ENCODE data around the gene ARID1B.
"Not testable (repeated sequence)": the region's sequence is repeated elsewhere in the genome, so short reads cannot be mapped to it uniquely, and the experiment has no call there.

Gene ARID1B

DNA sequence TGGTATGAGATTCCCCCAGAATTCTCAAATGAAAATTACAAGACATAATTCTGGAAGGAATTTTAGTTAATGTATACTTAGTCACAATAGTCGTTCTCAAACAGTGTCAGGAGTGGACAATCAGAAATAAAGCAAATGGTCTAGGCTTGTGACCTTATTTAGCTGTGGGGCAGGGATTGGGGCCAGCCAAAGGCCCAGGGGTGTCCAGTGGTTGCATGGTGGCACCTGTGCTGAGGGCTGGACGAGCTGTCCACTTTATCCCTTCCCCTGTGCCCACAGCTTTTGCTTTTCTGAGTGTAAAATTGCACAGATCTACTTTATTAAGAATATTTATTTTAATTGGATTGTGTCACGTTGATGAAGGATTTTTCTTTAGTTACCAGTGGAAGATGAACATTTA, 195.0 kb downstream of the ARID1B start:
- no peak for DNase-seq

DNA sequence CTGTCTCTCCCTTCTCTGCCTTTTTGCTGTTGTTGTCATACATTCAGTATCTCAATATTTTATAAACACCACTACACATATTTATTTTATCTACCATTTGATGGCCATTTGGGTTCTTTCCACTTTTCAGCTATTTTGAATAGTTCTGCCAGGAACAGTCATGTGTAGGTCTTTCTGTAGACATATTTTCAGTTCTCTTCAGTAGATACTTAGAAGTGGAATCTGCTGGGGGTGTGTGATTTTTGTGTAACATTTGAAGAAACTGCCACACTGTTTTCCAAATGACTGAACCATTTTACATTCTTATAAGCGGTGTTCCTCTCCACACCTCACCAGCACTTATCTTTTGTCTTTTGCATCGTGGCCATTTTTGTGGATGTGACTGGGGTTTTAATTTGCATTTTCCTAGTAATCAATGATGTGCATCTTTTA, 197.7 kb downstream of the ARID1B start:
- no peak for DNase-seq

DNA sequence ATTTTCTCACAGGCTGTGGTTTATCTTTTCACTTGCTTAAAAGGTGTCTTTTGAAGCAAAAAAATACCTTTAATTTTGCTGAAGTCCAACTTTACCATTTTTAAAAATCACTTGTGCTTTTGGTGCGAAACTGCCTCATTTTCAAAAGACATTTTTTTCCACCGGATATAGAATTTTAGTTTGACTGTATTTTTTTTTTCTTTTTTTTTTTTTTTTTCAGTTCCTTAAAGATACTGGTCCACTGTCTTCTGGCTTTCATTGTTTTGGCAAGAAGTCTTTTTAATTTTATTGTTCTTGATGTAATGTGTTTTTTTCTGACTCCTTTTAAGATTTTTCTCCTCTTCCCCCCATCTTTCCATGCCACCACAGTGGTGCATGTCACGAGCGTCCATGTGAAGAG, 198.2 kb downstream of the ARID1B start:
- no peak for DNase-seq

DNA sequence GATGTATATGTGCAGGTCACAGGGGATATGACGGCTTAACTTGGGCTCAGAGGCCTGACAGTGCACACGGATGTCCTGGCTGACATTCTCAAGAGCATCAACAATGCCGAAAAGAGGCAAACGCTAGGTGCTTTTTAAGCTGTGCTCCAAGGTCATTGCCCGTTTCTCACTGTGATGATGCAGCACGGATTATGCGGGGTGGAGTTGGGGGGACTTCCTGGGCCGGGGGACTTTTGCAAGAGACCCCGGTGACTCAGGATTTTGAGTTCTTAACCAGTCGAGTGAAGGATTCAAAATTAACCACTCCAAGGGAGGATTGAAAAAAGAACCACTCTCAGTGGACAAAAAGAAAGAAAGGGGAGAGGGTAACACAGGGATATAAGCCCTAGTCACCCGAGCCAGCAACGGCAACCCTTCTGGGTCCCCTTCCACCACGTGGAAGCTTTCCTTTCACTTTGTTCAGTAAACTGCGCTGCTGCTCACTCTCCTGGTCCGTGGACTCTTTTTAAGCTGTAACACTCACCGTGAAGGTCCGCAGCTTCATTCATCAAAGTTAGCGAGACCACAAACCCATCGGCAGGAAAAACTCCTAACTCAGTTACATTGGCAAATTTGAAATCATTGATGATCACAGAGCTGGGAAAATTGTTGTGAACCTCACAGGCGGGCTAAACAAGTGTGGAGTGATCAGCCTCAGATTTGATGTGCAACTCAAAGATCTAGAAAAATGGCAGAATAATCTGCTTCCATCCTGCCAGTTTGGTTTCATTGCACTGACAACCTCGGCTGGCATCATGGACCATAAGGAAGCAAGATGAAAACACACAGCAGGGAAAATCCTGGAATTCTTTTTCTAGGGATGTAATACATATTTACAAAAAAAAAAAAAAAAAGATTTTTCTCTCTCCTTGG, 199.3 kb downstream of the ARID1B start:
- no peak for DNase-seq

DNA sequence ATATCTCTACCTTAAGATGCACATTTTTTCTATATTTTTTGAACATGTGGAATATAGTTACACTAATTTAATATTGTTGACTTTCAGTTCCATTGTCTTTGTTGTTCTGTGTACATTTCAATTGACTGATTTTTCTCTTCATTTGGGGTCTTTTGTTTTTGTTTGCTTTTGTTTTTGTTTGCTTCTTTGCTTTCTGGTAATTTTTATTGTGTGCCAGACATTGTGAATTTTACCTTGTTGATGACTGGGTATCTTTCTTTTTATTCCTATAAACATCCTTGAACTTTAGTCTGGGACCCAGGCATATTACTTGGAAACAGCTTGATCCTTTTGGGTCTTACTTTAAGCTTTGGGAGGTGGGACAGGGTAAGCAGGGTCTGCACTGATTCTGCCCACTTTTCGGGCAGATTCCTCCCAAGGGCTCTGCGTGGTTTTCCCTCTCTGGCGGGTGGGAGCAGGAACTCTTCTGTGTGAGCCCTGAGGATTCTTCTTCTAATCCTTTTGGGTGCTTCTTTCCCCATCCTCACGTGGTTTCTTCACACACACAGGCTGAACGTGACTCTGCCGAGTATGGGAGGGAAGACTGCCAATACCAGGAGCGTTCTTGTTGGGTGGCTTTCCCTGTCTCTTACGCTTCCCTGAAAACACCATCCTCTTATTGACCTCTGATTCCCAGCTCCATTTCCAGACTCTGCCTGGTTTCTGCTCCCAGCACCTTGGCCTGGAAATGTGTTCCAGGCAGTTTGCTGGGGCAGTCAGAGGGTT, 200.5 kb downstream of the ARID1B start:
- DNase-seq = no peak

DNA sequence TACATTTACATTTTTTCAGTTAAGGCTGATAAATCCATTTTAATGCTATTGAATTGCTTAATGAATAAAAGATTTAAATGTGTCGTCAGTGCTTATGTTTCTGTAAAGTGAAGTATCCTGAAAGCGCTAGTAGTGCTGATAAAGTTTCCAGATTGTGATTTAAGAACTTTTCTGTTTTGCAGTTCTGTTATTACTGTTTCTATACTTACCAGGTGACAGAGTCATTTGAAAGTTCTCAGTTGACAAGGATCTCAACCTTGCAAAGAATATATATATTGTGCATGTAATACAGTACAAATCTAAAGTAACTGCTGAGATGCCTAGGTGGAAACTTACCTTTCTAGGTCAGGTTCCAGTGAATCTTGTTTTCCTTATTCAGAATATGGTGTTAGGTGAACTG, 201.8 kb downstream of the ARID1B start:
- DNase-seq = no peak

DNA sequence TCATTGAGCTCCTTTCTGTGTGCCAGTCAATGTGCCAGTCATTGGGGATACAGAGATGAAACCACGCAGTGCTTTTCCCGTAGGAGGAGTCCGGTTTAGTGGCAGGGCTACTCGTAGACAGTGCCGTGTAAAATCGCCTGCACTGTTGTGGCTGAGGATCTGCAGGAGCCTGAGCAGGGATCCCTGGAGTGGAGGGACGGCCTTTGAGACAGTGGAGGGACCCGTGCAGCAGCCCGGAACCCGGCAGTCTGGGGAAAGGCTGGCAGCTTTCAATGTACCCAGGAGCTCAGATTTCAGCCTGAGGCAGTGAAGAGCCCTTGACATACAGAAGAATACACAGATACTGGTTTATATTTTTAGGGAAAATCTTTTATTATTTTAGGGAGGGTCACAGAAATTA, 203.3 kb downstream of the ARID1B start:
- DNase-seq = no peak

DNA sequence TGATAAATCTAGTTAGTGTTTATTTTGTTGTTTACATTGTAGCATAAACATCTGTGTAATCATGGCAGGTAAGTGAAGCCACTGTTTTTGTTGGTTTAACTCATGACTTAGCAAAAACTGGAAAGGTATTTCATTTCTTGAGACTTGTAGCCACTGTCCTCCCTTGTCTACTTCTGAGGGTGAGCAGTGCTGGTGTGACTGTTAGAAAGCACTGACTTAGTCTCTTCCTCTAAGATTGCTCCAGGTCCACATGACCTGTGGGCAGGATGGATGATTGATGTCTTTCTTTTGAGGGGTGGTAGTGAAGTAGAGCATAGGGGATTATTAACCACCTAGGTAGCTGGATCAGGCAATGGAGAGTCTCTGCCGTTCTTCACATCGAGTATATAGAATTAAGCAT, 203.8 kb downstream of the ARID1B start:
- no peak for DNase-seq

DNA sequence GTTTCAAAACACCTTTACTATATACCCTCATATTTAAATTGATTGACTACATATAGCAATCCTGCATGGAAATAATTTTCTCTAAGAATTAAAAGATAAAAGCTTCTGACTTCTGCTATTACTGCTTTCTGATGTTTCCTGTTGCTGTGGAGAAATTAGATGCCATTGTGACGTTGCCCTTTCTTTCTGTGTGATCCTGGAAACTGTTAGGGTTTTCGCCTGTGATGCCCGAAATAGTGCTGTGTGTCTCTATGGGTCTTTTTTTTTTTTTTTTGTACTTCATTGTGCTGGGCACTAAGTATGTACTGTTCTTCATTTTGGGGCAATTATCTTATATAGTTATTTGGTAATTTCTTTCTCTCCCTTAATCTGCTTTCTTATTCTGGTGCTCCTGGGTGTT, 205.0 kb downstream of the ARID1B start:
- DNase-seq = no peak

DNA sequence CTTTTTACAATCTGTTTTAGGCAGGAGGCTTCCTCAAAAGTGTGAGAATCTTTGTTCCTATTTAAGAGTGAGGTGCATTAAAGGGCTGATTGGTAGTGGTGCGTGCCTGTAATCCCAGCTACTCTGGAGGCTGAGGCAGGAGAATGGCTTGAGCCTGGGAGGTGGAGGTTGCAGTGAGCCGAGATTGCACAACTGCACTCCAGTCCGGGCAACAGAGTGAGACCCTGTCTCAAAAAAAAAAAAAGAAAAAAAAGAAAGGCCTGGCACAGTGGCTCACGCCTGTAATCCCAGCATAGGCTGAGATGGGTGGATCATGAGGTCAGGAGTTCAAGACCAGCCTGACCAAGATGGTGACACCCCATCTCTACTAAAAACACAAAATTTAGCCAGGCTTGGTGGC, 205.7 kb downstream of the ARID1B start:
- DNase-seq = not testable (repeated sequence)

DNA sequence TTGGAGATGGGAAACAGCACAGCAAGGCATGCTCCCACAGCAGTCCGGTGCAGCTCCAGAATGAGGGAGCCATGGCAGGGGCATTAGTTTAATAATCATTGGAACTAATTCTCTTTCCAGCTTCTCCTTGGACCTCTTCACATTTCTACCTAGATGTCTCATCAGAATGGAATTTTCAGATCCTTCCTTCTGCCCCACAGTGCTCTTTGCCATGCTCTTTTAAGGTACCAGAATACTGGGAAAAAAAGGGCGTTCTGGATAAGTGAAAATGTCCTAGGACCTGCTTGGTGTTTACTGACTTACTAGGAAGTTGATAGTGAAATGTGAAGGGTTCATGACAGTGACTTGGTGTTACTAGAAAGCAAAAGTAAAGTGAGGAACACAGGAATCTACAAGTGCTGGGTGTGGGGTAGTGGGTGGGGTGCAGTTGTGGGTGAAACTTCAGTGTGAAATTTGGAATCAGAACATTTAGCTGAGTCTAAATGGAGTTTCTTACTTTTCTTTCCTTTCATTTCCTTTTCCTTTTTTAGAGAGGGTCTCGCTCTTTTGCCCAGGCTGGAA, 207.1 kb downstream of the ARID1B start:
- no peak for DNase-seq

DNA sequence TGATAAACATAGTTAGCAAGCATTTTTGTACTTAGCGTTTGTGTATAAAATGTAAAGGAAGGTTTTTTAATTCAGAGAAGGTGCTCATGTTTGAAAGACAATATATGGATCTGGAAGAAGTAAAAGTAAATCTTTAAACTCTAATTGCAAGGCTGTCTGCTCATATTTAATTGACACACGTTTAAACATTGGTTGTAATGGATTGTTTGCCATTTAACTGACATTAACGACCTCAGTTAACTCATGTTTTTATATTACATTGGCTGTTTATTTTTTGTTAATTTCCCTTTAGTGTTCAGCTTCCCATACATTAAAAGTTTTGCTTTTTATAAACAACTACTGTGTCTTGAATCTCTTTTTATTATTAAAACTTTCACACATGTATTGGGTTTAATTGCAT, 208.1 kb downstream of the ARID1B start:
- DNase-seq = no peak

DNA sequence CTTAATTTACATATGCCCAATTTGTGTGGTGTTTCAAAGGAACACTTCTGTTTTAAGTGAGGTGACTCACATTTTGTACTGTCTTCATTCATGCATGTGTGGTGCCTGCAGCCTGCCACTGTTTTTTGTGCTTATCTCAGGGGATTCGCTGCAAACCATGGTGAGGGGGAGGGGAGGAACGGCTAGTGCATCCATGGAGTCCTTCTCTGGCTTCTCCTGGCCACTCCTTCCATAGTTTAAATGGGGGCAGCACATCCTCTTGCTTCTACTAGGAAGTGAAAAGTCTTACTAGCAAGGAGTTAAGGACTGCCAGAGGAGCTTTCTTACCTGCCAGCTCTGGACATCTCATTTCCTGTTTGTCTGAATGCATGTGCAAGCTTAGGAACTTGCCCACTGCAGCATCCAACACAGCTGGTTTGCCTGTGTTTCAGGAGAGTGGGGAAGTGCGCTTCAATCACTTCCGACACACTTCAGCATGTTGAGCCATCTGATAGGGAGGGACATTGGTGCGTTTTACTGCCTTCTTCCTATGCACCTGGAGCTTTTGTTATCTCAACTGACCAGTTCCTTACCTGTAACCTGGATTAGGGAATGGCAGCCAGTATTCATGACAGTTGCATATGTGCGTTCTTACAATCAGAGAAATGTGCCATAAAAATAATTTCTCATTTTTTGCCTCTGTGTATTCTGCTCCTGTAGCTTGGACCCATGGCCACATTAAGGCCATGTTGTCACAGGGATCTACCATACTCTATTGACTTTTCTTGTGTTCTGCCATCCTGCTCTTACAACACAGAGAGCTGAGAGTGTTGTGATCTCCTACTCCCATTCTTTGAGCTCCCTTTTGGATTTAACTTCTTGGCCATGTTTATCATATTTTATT, 211.3 kb downstream of the ARID1B start:
- no peak for DNase-seq

DNA sequence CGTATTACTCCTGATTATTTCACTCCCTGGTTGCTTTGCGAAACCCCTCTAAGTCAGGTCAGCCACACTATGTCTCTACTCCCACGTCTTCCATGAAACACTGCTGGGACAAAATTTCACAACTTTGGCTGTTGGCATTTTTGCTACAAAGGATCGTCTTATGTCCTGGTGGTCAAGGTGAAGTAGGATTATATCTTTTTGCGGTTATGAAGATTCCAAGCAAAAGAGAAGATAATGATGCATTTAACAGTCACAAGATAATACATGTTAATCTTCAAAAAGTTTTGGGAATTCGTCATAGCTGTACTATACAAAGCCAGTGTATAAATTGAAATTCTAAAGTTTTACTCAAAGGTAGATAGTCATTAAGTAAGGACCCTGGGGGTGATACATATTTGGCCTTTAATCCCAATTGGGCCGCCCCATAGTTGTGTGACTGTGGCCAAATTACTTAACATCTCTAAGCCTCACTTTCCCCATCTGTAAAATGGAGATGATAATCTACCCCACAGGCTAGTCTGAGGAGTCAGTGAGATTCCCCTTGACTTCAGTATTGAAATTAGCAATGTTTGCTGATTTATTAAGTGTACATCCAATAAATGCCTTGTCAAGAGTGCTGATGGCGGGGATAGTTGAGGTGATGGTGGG, 212.1 kb downstream of the ARID1B start:
- no peak for DNase-seq

DNA sequence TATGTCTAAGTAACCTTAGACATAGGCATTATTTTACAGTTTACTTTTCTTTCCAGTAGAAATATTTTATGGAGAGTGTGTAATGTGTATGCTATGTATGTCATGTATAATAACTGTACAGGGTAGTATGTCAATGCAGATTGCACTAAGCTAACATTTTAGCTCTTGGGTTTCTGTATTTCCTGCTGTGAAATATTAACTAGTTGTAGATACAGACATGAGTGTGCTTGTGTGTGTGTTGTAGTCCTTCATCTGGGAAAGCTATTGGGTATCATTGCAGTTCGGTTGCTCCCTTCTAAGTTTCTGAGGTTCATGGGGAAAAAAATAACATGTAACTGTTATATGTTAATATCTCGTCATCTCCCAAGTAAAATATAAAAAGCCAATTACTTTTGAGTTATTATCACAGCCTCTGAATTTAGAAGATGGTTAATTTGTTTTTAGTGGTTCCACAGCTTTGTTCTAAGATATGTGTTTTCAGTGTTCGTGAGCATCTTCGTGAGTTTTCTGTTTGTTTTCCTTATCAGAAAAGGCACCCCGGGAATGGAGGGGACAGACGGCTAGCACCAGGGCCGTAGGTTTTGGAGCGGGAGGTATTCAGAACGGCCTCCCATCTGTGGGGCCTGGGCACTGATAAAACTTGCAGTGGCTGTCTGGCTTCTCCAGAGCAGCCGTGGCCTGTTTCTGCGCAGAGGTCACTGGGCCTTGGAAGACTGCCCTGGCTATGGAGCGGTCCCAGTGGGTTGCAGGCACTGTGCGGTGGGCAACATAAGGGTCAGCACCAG, 215.0 kb downstream of the ARID1B start:
- DNase-seq = no peak

DNA sequence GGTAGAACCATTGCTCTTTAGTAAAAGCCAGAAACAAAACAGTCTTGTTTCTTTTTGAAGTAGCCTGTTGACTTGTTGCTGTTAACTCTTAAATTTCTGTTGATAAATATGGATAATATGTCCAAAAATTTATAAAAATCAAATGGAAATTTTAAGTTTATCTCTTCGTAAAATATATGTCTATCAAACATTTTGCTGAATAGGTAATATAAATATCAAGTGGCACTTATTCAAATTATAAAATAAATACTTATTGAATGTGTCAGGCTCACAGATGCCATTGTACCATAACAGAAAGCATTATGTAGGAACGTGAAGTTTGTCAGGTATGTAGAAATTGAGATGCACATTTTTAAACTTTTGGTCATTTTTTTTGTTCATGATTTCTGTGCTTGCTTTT, 216.5 kb downstream of the ARID1B start:
- DNase-seq = no peak

DNA sequence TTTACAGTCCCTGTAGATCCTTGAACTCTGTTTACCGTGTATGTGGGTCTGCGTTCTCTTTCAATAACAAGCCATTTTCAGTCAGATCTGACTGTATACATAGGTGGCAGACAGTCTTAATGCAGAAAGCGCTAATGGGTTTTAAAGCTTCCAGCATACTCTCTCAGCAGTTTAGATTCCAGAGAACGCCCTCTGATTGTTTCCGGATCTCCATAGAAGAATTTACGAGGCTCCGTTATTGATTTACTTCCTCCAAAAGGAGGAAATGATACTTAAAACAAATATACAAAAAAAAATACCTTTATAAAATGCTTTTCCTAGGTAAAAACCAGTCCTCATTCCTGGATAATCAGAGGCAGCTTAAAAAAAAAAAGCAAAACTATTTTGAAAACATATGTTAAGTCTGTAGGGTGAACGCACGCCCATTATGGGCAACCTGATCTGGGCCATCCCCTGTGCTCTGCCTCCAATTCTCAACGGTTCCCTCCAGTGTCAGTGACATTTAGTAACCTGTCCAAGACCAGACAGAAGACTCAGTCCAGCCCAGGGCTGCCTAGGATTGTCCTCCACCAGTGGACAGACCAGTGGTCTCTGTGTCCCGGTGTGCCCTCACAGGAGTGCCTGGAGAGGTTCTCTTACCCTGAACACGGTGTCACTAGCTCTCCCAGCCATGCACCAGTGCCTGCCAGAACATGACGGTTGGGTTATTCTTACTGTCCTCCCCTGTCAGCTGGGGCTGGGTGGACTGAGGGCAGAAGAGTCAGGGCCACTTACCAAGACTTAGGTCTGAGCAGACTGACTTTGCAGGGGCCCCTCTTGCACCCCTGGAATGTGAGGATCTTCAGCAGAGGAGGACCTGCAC, 217.3 kb downstream of the ARID1B start:
- DNase-seq = no peak

DNA sequence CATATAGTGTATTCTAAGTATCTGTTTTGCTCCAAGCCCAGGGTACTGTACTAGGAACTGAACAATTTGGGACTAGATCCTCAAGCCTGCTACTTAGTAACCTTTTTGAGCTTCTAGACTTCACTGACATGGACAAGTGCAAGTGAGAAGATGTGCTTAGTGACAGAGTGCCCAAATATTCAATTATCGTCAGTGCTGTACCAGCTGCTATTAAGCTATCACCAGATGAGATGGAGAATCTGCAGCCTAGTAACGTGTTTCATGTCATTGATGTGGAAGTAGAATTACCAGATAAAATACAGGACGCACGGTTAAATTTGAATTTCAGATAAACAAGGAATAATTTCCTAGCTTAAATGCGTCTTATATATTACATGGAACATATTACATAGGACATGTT, 218.3 kb downstream of the ARID1B start:
- DNase-seq = no peak

DNA sequence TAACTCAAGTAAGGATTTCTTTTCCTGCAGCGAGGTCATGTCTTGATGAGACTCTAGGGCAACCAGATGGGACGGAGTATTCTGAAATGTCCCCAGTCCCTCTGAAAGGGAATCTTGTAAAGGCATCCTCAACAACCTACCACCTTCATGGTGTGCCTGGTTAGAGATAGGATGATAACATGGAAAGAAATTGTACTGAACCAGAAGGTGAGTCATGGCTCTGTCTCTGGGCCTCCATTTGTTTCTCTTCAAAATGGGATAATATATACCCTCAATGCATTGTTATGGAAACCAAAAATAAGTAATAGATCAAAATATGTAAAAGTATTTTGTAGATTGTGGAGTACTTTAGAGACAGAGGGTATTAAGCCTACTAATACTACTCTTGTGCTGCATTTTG, 219.1 kb downstream of the ARID1B start:
- DNase-seq = no peak

DNA sequence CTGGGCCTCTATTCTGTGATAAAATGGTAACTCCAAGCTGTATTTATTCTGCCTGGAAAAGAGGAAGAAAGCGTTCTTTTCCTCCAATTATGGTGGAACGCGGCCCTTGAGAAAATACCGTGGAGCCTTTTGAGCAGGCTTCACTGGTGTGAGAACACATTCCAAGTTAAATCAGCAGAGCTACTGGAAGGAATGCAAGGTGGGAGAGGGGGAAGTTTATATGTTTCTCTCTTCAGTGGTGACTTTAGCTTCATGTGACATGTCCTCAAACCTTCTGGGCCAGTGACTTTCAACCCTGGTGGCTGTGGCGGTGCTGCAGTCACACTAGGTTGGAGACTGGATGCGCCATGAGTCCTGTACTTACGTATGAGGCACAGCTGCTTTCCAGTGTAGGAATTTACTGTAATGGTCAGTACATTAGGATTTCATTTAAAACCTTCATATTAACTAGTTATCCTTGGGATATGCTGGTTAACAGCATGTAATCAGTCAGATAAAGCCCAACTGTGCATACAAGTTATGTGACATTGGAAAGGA, 221.7 kb downstream of the ARID1B start:
- DNase-seq = no peak

All from hippocampal formation (tissue), 2 donors.